ENCODE results near the gene GRM7.
A peak's percentile ranks its signal among the peaks of the same experiment; 100 is the strongest.

The GRM7 gene

DNA sequence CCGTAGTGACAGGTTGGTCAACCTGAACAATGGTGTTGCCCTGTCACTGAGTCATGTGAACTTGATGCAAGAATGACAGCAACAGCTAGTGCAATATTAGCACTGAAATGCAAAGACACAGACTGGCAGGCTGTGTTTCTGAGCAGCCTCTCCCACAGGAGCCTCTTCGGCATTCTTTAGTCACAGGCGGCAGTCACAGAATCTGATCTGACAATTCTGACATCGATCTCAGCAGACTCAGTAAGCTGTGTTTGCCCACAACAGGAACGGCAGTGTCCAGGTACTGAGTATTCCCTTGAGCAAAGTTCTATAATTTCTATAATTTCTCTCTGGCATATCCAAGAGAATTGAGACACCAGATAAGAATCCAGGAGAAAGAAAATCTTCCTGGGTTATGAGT, 776.8 kb downstream of the GRM7 start:
- DNase-seq (ENCODE audit: low spot score) = no peak
- FAIRE-seq = no peak

DNA sequence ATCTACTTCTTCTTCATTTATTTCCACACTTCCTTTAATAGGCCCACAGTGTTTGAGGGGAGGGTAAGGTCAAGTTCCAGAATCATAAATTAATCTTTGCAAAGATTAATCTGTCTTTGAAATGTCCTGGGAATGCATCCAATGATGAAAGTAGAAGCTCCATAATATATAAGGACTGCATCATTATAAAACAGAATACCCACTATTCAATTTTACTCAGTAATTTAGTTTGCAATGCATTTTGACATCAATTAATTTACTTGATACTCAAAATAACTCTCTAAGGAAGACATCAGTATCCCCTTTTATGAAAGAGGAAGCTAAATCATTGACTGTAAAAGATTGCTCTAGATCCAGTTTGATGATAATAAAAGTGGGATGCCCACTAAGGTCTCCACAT, 777.2 kb downstream of the GRM7 start:
- DNase-seq (ENCODE audit: low spot score) (no peak), FAIRE-seq (no peak)

DNA sequence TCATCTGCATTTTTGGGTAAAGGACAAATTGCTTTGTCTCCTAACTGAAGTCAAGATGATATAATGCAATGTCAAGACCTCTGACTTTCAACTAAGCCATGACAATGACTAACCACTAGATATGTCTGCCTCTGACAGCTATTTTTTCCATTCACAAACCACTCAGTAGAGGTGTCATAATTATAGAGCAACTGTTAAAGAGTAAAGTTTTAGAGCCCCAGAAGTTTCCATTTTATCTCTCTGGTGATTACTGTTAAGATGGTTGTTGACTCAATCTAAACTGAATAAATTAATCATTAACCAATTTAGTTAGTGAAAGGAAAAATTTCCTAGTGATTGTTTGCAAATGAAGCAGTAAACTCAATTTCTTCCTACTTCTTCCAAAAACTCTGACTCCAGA, 779.9 kb downstream of the GRM7 start:
- DNase-seq (ENCODE audit: low spot score) (peak; percentile 53), FAIRE-seq (no peak)

DNA sequence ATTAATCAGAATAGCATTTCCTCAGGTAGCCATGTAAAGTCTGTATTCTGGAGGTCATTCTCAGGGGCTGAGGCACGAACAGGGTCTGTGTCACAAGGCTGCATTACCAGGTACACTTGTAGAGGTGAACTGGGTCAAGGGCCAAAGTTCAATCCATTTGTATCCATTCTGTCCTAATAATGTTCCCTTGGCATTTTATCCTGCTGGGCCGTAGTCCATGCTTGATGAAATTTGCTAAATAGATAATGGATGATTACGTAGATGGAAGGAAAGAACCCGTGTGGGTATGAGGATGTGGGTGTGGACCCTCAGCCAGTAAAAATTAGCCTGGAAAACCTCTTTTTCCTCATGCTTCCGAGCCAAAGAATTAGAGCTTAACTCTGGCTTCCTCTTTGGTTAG, 785.9 kb downstream of the GRM7 start:
- FAIRE-seq (no peak), DNase-seq (ENCODE audit: low spot score) (no peak)

DNA sequence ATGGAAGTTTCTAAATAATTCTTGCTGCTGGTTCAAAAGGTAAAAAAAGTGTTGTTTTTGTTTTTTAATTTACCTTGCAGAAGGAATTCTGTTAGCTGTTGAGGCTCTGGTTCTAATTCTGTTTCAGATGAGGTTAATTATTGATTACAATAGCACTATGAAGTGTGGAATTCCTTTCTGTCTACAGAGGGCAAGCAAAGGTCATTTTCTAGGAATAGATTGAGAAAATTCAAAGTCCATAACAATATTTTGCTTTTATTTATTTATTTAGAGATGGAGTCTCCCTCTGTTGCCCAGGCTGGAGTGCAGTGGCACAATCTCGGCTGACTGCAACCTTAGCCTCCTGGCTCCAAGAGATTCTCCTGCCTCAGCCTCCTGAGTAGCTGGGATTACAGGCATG, 789.6 kb downstream of the GRM7 start:
- DNase-seq (ENCODE audit: low spot score) (no peak), FAIRE-seq (no peak)

DNA sequence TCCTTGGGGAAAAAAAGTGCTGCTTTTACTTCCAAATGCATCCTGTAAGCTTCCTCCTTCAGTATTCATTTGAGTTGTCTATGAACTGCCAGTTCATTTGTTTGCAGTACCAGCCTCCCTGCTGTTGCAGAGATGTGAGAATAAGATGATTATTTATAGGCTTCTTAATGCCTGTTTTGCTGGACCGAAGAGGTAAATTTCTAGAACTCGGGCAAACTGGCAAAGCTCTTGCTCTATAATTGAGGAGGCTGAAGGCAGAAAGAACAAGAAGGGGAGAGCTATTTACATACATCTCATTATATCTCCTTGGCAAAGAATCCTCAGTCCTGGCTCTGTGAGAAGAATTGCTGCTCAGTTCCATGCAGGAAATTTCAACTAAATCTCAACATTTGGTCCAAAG, 790.4 kb downstream of the GRM7 start:
- no peak for FAIRE-seq
- DNase-seq (ENCODE audit: low spot score) = no peak

DNA sequence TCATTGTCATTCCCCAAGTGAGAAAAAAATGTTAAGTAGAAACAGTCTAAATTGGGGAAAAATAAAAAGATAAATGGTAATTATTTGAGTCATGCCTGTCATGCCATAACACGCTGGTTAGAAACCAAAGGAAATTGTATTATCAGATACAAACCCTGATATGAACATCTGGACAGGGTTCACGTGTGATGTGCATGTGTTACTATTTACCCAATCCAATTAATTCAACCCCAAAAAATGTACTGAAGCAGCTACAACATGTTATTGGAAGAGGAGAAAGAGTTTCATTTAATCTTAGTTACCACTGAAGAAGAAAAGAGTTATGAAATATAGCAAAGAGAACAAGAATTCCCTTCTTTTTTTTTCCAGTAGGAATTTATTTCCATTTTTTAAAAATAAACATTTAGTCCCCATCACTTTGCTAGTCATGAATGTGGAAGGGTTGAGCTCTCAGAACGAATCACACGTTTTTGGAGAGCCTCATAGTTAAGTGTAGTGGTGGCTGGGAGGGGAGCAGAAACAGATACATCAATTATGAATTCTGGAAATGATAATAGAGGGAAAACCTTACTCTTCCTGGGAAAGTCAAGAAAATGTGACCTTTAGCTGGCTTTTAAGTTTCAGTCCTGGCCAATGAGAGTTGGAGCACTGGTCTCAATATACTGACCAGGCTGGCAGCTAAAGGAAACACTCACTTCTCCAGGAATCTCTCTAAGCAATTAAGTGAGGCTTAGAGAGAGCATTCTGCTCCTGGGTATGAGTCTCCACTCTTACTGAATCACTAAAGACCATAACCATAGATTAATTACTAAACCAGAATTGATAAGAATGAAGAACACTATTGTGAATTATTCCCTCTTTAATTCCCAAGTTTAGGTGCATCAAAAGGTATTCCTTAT, 796.5 kb downstream of the GRM7 start:
- no peak for DNase-seq (ENCODE audit: low spot score)
- FAIRE-seq = no peak

DNA sequence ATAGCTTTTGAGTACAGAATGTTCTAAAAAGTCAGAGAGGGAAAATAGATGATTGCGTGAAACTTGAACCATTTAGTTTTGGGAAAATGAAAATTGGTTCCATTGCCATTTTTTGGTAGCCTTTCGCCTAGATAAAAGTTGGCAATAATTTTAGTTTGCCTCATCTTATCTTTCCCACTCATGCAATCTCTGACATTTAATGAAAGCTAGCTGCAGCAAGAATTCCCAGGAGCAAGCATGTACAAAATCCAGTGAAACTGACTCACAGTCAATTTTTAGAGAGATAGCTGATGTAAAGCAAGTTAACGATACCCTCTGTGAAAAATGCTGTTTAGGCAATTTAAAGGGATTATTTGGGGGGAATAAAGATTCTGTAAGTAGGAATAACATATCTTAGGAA, 797.4 kb downstream of the GRM7 start:
- no peak for FAIRE-seq

DNA sequence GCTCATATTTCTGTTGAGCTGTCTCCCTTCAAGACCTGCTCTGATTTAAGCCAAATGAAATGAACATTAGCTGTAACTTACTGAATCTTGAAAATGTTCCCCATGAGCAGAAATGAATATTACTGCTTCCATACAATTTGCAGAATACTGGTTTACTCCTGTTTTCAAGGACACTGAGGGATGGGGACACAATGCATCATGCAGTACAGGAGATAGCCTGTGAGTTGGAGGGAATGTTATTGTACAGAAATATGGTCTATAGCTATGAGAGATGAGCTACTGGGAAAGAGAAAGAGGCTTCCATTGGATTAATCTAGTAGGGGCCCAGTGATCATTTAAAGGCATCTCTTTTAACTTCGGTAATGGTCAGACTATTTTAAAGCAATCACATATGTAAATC, 798.2 kb downstream of the GRM7 start:
- no peak for DNase-seq (ENCODE audit: low spot score)

More for the DNA sequence above, 797.4 kb downstream of the GRM7 start:
- DNase-seq (ENCODE audit: low spot score) = no peak

DNA sequence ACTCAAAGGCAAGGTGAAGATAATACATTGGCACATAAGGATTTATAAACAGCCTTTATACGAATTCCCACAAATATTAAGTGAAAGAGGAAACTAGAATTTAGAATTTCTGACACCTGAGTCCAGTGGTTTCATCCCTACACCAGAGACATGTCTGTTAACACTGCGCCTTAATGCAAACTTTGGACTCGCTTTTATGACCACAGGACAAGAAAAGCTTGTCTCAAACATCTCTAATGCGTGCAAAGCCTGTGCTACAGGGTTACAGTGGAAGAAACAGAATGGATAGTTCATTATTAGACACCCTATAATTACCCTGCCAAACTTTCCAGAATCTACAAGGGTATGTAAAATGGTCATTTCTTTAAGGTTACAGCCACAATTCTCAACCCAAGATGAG, 802.9 kb downstream of the GRM7 start:
- DNase-seq (ENCODE audit: low spot score) = no peak
- no peak for FAIRE-seq

More for the DNA sequence above, 798.2 kb downstream of the GRM7 start:
- no peak for FAIRE-seq

DNA sequence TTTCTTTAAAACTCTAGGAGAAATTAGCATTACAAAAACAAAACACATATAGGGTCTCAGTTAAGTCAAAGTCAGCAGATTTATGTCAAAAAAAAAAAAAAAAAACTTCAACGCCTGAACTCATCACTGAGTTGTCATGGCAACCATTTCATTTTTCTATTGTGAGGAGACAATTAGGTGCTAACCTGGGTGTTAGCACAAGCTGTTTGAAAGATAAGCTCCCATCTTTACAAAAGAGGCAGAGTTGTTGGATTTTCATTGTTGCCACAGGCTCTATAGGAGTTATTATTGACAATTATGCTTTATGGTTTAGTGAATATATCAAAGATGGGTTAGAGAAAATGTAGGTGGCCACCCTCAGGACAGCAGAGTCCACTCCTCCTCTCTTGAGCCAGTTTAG, 806.9 kb downstream of the GRM7 start:
- no peak for FAIRE-seq
- DNase-seq (ENCODE audit: low spot score) = no peak

DNA sequence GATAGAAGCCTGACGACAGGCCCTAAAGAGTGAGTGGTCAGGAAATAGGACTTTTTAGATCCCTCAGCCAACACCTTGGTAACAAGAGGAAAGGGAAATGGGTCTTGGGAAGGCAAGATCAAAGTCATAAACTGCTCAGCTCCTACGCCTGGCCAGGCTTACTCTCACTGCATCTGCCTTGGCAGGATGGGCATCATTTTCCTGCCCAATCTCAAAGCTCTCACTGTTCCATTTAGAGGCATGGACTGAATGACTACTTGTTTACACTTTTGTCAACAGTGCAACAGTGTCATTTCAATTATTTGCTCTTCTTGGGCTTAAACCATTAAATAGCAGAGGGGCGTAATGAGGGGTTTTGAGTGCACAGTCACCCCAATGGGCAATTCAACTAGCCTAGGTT, 808.7 kb downstream of the GRM7 start:
- FAIRE-seq (no peak), DNase-seq (ENCODE audit: low spot score) (no peak)

DNA sequence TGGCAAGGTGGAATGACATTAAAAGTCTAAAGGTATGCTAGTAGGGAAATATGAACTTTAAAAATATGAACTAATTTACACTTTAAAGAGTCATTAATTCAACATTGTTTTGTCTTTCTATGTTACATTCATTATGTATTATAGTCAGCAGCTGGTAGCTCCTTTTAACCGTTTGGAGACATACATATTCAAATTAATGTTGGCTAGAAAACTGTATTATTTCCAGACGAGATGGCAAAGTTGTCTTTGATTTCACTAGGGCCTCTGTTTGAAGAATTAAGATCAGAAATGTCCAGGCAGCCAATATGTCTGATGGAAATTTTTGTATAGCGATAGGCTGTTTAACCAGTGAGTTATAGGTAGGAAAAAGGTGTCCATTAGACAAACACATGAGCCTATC, 817.6 kb downstream of the GRM7 start:
- DNase-seq (ENCODE audit: low spot score) (no peak), FAIRE-seq (no peak)

DNA sequence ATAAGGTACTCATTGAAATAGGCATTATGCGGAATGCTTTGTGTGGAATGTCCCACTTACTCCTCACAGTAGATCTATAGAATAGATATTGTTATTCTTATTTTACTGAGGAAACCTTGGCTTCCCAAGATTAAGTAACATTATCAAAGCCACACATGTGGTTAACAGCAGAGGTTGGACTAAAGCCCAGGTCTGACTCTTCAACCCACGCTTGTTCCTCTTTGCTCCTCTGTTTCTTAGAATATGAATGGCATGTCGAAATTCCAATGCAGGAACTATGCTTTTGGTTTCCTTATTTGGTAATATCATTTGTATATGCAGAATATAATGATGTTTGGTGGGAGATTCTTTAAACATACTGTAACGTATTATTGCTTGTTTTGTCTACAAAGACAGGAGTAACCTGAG, 821.9 kb downstream of the GRM7 start:
- FAIRE-seq (no peak), DNase-seq (ENCODE audit: low spot score) (peak; percentile 31)

DNA sequence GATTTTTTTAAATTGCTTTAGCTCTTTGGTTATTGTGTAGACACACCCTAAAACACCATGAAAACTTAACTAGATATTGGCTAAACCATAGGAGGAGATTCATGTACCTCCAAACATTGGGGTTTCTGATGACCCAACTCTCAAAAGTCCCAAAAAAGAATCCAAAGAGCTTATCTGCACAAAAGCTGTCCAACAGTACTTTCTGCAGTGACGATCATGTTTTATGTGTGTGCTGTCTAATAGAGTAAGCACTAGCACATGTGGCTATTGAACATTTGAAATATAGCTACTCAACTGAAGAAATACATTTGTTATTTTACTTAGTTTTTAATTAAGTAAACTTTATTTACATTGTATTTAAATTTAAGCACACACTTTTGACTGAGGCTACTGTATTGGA, 822.5 kb downstream of the GRM7 start:
- FAIRE-seq = no peak
- DNase-seq (ENCODE audit: low spot score) = no peak

DNA sequence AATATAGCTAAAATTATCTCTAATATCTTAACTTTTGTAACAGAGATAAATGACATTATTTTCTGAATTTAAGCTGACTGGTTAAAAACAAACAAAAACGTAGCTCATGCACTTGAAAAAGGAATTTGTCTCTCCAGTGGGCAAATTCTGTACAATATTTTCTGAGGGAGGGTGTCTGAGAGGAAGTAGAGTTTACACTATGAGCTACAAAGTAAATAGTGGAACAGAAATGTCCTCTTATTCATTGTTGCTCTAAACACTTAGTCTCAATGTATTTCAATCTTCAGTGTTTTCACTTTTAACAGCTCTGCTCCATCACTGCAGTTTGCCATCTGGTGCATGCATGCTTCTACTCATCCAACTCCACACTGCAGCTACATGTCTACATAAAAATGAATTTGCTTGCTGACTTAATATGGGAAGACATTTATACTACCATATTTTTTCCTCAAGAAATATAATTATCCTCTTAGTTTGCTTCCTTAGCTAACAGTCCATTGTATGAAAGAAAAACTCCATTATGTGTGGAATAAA, 823.3 kb downstream of the GRM7 start:
- DNase-seq (ENCODE audit: low spot score) (no peak), FAIRE-seq (no peak)

DNA sequence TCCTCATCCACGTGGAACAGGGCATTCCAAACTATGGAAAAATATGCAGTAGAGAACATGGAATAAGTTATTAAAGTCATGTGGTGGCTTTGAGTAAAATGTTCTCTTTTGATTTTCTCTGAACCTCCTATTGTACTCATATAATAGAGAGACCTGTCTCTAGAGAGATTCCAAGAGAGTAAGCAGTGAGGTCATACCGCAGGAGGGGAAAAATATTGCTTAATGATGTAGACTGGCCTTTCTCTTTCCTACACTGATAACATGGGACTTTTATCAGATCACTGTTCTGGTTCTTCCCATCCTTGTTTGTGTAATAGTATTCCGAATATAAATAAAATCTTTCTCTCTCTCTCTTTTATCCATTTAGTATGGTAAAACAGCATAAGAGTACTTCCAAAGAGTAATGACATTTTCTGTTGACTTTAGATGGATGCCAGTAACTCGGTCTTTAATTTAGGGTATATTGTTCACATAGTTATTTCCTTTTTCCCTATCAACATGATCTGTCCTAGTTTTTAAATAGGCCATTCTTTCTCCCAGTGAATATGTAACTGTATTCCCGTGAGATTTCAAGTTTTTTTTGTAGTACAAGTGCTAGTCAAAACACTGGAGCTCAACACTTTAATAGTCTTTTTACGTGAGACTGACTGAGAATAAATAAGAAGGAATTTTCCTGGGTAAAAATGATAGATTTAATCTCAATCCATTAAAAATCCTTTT, 826.7 kb downstream of the GRM7 start:
- DNase-seq (ENCODE audit: low spot score) (no peak), FAIRE-seq (no peak)

DNA sequence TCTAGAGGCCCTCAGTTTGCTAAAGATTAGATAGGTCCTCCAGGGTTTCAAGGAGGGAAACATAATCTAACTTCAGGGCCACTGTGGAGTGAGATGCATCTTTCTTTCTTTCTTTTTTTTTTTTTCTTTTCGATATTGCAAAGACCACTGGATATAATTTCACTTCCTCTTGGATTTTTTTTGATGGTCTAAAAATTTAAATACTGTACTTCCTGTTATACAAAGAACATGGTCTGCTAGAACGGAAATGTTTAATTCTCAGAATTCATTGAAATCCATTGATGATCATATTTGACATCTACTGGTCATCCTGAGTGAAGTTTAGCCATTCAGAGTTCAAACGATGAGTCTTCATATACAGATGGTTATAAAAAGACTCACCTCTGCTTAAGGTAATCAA, 832.0 kb downstream of the GRM7 start:
- no peak for FAIRE-seq

DNA sequence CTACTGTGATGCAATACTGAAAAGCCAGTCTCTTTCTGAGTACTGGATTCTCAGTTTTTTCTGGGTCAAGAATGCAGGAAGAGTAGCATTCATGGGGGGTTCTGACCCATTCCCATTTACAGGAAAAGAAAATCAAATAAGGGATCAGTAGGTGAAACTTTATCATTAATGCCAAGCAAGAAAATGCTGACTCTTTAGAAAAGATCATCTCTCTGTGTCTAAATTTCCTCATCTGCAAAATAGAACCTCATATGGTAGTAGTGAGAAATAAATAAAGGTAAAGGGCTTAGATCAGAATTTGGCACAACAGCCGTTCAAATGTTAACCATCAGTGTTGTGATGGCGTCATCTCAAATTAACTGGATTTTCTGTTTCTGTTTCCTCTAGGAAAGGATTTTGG, 833.1 kb downstream of the GRM7 start:
- FAIRE-seq (no peak), DNase-seq (ENCODE audit: low spot score) (no peak)

More for the DNA sequence above, 832.0 kb downstream of the GRM7 start:
- DNase-seq (ENCODE audit: low spot score) = no peak

DNA sequence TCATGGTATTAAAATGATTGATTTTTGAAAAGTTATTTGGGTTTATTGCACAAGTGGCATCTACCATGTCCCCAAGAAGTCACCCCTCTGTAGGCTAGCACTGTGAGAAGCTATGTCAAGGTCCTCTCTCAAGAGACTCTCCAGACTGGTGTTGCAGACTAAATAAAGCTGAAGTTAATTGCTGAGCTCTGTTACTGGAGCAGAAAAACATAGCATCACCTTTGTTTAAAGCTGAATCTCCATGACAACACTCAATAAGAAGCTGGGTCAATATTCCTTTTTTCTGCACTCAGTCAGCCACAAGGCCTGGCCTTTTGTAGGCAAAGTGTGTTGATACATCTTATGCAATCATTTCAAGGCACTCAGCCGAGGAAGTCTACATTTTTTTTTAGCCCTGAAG, 834.1 kb downstream of the GRM7 start:
- no peak for DNase-seq (ENCODE audit: low spot score)
- no peak for FAIRE-seq

DNA sequence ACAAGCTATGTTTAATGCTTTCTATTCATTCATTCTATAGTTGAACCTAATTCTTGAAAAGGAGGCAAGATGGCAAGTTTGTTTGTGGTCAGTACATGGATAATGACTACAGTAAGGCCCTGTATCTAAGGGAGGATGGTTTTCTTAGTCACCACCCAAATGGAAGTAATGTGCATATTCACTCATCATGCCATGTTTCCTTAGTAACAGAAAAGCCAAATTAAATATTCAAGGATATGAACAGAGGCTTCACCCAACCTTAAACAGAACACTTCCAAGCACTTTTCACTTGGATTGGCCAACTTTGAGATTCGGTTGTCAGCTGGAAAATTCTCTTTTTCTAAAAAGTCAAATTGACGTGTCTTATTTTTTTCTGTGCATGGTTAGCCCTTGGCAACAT, 835.4 kb downstream of the GRM7 start:
- no peak for FAIRE-seq
- DNase-seq (ENCODE audit: low spot score) = no peak

DNA sequence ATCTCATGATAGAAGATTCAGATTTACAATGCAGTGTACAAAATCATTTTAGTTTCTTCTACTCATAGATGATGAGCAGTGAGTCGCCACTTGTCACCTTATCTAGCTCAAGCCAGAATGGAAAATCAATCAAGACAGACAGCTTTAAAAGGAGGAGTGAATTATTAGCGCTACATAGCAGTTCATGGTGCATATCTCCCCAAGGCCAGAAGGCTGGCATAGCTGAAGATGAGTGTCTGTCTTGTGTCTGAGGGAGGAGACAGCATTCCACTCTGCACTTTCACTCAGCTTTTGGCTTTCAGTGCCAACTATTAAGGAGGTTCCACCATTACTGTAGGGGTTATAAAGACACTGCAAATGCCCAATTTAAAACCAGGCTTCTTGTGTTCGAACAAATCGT, 836.6 kb downstream of the GRM7 start:
- DNase-seq (ENCODE audit: low spot score) (no peak), FAIRE-seq (no peak)

DNA sequence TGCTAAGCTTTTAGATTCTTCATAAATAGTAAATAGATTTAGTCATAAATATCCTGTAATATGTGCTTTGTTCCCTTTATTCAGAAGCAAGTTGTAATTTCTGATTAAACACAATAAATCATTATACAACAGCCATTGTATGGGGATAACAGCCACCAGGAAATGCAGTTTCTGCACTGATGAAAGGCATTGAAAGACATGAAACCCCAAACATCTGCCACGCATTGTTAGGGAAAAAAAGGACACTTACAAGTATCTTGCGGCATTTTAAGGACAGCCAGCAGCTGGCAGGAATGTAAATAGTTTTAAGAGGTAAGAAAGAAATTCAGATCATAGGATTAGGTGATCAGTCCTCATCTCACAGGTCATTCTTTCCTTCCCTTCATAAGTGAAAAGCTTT, 839.6 kb downstream of the GRM7 start:
- DNase-seq (ENCODE audit: low spot score) (no peak), FAIRE-seq (no peak)

Measured in RCC 7860 (cell line).